ENCODE data around the gene LBHD1. TPM values are rescaled to one million over a fixed set of nuclear protein-coding genes. Genes with fewer than 3 reads are reported as not detected.
A peak's percentile ranks its signal among the peaks of the same experiment; 100 is the strongest.

The LBHD1 gene
- total and polyA plus RNA-seq, 2 of the 13 experiments (the other 11 are each of a cell fraction or from before 2014, with no cell fraction given): 3.2 to 3.7 TPM

DNA sequence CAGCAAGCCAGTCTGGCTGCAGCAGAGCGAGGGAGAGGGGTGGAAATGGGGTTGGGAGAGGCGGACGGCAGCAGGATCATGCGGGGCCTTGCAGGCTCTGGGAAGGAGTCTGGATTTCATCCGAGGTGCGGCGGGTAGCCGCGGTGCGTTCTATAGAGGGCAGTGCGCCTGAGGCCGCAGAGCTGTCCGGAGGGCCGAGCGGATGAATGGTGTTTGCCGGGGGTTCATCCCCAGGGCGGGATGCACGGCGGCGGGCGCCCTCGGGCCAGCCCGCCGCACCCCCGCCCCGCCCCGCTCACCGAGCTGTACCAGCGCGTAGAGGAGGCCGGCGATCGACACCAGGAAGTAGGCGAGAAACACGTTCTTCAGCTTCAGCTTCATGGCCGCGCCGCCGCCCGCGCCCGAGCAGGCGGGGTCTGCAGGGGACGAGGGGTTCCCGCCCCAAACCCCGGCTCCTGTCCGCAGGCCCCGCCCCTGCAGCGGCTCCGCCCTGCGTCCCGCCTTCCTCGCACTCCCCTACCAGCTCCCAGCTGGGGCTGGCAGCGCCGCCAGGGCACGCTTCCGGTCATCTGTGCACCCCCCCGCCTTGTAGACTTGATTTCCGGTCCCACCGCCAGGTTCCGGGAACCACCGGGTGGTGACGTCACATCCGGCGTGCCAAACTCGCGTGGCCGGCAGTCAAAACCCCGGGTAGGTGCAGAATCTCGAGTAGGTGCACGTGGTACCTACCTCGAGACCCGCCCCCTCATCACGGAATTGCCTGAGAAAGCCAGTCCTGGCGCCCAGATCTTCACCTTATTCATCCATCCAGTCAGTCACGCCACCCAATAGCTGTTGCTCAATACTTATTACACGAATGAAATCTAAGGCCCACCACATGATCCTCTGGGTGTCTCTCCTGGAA is 50.2 kb downstream of the LBHD1 start, which contains the start of gene B3GAT3 (continued):
- TF ChIP-seq, protein P1, sequence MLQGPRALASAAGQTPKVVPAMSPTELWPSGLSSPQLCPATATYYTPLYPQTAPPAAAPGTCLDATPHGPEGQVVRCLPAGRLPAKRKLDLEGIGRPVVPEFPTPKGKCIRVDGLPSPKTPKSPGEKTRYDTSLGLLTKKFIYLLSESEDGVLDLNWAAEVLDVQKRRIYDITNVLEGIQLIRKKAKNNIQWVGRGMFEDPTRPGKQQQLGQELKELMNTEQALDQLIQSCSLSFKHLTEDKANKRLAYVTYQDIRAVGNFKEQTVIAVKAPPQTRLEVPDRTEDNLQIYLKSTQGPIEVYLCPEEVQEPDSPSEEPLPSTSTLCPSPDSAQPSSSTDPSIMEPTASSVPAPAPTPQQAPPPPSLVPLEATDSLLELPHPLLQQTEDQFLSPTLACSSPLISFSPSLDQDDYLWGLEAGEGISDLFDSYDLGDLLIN (CRISPR knock-in tag; IDR thresholded peaks at IDR 0.05; ENCODE audit: borderline replicate concordance): no peak
- TF ChIP-seq ZNF564 (CRISPR knock-in tag; IDR thresholded peaks at IDR 0.05): no peak; the same call in 1 of the 2 replicates
- TF ChIP-seq ZFP36L1 (CRISPR knock-in tag; IDR thresholded peaks at IDR 0.05): peak; percentile 88
- TF ChIP-seq RAD51 (IDR thresholded peaks at IDR 0.05; ENCODE audit: borderline replicate concordance): no peak
- TF ChIP-seq ZKSCAN8 (CRISPR knock-in tag; IDR thresholded peaks at IDR 0.05; ENCODE audit: borderline replicate concordance): no peak; the same call in 1 of the 2 replicates
- peak; percentile 42 to 89 for TF ChIP-seq POLR2A (IDR thresholded peaks at IDR 0.05; ENCODE audit: insufficient read depth in 1 of 2, low read depth in 2 of 2, low read length in 2 of 2)
- no peak for TF ChIP-seq ATM (IDR thresholded peaks at IDR 0.05; ENCODE audit: borderline replicate concordance)
- TF ChIP-seq FOXA3 (CRISPR knock-in tag; IDR thresholded peaks at IDR 0.05): peak; percentile 71
- peak; percentile 30; the same call in 1 of the 2 replicates for TF ChIP-seq AHR (CRISPR knock-in tag; IDR thresholded peaks at IDR 0.05)
- TF ChIP-seq ASH2L (IDR thresholded peaks at IDR 0.05; ENCODE audit: insufficient read length, low read depth, low read length): peak; percentile 71
- peak; percentile 60; the same call in 1 of the 2 replicates for TF ChIP-seq ZNF543 (CRISPR knock-in tag; IDR thresholded peaks at IDR 0.05)
- TF ChIP-seq ZMAT3 (CRISPR knock-in tag; conservative IDR thresholded peaks at IDR 0.05): peak; percentile 90
- TF ChIP-seq HMG20B (CRISPR knock-in tag; conservative IDR thresholded peaks at IDR 0.05): 0 out of 2 replicates have a peak, but pooled peaks have one; percentile 34
- TF ChIP-seq RFX5 (IDR thresholded peaks at IDR 0.05; ENCODE audit: low read depth, low read length): peak; percentile 81
- TF ChIP-seq MYC (CRISPR knock-in tag; IDR thresholded peaks at IDR 0.05; ENCODE audit: borderline replicate concordance): peak; percentile 95
- TF ChIP-seq, protein P2, sequence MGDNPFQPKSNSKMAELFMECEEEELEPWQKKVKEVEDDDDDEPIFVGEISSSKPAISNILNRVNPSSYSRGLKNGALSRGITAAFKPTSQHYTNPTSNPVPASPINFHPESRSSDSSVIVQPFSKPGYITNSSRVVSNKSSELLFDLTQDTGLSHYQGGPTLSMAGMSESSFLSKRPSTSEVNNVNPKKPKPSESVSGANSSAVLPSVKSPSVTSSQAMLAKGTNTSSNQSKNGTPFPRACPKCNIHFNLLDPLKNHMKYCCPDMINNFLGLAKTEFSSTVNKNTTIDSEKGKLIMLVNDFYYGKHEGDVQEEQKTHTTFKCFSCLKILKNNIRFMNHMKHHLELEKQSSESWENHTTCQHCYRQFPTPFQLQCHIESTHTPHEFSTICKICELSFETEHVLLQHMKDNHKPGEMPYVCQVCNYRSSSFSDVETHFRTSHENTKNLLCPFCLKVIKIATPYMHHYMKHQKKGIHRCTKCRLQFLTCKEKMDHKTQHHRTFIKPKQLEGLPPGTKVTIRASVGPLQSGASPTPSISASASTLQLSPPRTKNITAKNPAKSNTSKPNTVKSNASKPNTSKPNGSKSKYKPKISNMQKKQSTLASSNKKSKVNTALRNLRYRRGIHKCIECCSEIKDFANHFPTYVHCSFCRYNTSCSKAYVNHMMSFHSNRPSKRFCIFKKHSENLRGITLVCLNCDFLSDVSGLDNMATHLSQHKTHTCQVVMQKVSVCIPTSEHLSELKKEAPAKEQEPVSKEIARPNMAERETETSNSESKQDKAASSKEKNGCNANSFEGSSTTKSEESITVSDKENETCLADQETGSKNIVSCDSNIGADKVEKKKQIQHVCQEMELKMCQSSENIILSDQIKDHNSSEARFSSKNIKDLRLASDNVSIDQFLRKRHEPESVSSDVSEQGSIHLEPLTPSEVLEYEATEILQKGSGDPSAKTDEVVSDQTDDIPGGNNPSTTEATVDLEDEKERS (CRISPR knock-in tag; IDR thresholded peaks at IDR 0.05): peak; percentile 75; the same call in 1 of the 2 replicates
- TF ChIP-seq ZNF205 (CRISPR knock-in tag; IDR thresholded peaks at IDR 0.05): no peak
- TF ChIP-seq ZNF207 (IDR thresholded peaks at IDR 0.05; ENCODE audit: borderline replicate concordance): no peak
- TF ChIP-seq, protein P3, sequence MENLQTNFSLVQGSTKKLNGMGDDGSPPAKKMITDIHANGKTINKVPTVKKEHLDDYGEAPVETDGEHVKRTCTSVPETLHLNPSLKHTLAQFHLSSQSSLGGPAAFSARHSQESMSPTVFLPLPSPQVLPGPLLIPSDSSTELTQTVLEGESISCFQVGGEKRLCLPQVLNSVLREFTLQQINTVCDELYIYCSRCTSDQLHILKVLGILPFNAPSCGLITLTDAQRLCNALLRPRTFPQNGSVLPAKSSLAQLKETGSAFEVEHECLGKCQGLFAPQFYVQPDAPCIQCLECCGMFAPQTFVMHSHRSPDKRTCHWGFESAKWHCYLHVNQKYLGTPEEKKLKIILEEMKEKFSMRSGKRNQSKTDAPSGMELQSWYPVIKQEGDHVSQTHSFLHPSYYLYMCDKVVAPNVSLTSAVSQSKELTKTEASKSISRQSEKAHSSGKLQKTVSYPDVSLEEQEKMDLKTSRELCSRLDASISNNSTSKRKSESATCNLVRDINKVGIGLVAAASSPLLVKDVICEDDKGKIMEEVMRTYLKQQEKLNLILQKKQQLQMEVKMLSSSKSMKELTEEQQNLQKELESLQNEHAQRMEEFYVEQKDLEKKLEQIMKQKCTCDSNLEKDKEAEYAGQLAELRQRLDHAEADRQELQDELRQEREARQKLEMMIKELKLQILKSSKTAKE (CRISPR knock-in tag; IDR thresholded peaks at IDR 0.05; ENCODE audit: borderline replicate concordance): peak; percentile 36; the same call in 1 of the 2 replicates
- TF ChIP-seq KLF9 (CRISPR knock-in tag; IDR thresholded peaks at IDR 0.05; ENCODE audit: low read depth): no peak
- peak; percentile 57; the same call in 1 of the 2 replicates for TF ChIP-seq KMT2A (CRISPR knock-in tag; IDR thresholded peaks at IDR 0.05)
- TF ChIP-seq ETV6 (CRISPR knock-in tag; conservative IDR thresholded peaks at IDR 0.05): peak; percentile 60; the same call in 1 of the 2 replicates
- TF ChIP-seq KDM3A (CRISPR knock-in tag; IDR thresholded peaks at IDR 0.05; ENCODE audit: low read depth): peak; percentile 77; the same call in 1 of the 2 replicates
- TF ChIP-seq JUND (CRISPR knock-in tag; IDR thresholded peaks at IDR 0.05): peak; percentile 91

Data from HepG2 (cell line).